Stimulated activated CD8-positive, alpha-beta memory T cell treated with anti-CD3 and anti-CD28 coated beads, Interleukin-2, amount 100 ng/mL, for 48 hours (primary cell): ENCODE results near the gene CDYL2.

ENCODE experiments used
- DNase-seq, 2 donors: peaks; one replicate each; pipeline ENCODE4 v3.0.0-alpha.2; 2020; ENCODE audit warnings: low read depth in 2 of 2

The CDYL2 gene

GRCh38 chr16:80707686-80708085 lies 96.7 kb downstream of the CDYL2 start:
- DNase-seq, result no peak

- no peak for DNase-seq
Observed at GRCh38 chr16:80705596-80705995, 98.8 kb downstream of the CDYL2 start.

- DNase-seq, result no peak
Observed at GRCh38 chr16:80704751-80705505, 99.5 kb downstream of the CDYL2 start.

GRCh38 chr16:80703131-80704071 lies 101.0 kb downstream of the CDYL2 start:
- no peak for DNase-seq

- DNase-seq, result no peak
Observed at GRCh38 chr16:80702696-80703095, 101.7 kb downstream of the CDYL2 start.

GRCh38 chr16:80700558-80700957 lies 103.8 kb downstream of the CDYL2 start:
- no peak for DNase-seq

GRCh38 chr16:80695020-80695419 lies 109.4 kb downstream of the CDYL2 start:
- DNase-seq, result no peak

- DNase-seq, result peak in 1 of 2 donors; percentile 7
Observed at GRCh38 chr16:80693553-80693952, 110.8 kb downstream of the CDYL2 start.

- no peak for DNase-seq
Observed at GRCh38 chr16:80692270-80692669, 112.1 kb downstream of the CDYL2 start.

- DNase-seq, result no peak
Observed at GRCh38 chr16:80691111-80691741, 113.2 kb downstream of the CDYL2 start.

- no peak for DNase-seq
Observed at GRCh38 chr16:80689487-80689886, 114.9 kb downstream of the CDYL2 start.

GRCh38 chr16:80687606-80688005 lies 116.8 kb downstream of the CDYL2 start:
- DNase-seq, result no peak

- DNase-seq, result no peak
Observed at GRCh38 chr16:80684906-80685305, 119.5 kb downstream of the CDYL2 start.

GRCh38 chr16:80684136-80684765 lies 120.1 kb downstream of the CDYL2 start:
- DNase-seq, result no peak

GRCh38 chr16:80683646-80684045 lies 120.8 kb downstream of the CDYL2 start:
- no peak for DNase-seq

GRCh38 chr16:80682421-80683070 lies 121.9 kb downstream of the CDYL2 start:
- DNase-seq, result no peak

- DNase-seq, result no peak
Observed at GRCh38 chr16:80681436-80681835, 123.0 kb downstream of the CDYL2 start.

- no peak for DNase-seq
Observed at GRCh38 chr16:80680839-80681238, 123.6 kb downstream of the CDYL2 start.

- DNase-seq, result no peak
Observed at GRCh38 chr16:80680046-80680445, 124.4 kb downstream of the CDYL2 start.

- no peak for DNase-seq
Observed at GRCh38 chr16:80674884-80675283, 129.5 kb downstream of the CDYL2 start.

- DNase-seq, result no peak
Observed at GRCh38 chr16:80672379-80672778, 132.0 kb downstream of the CDYL2 start.
